BLaER1 (cell line): ENCODE measurements around the gene DENND1B.

ENCODE experiments used
- H3K27ac ChIP-seq: shearing (Covaris generic); formaldehyde crosslinking; 2 replicates; pipeline ENCODE4 v1.8.1; 2022
- H3K27me3 ChIP-seq: shearing (Covaris generic); formaldehyde crosslinking; 2 replicates; pipeline ENCODE4 v1.8.1; 2022
- H3K36me3 ChIP-seq: shearing (Covaris generic); formaldehyde crosslinking; 2 replicates; pipeline ENCODE4 v1.8.1; 2022
- H3K4me1 ChIP-seq: shearing (Covaris generic); formaldehyde crosslinking; 2 replicates; pipeline ENCODE4 v1.8.1; 2022
- H3K4me2 ChIP-seq: shearing (Covaris generic); formaldehyde crosslinking; 2 replicates; pipeline ENCODE4 v1.8.1; 2022
- H3K4me3 ChIP-seq: shearing (Covaris generic); formaldehyde crosslinking; 2 replicates; pipeline ENCODE4 v1.8.1; 2022
- H3K9ac ChIP-seq: shearing (Covaris generic); formaldehyde crosslinking; 2 replicates; pipeline ENCODE4 v1.8.1; 2022
- H3K9me3 ChIP-seq: shearing (Covaris generic); formaldehyde crosslinking; 2 replicates; pipeline ENCODE4 v1.8.1; 2022
- H4K20me1 ChIP-seq: shearing (Covaris generic); formaldehyde crosslinking; 2 replicates; pipeline ENCODE4 v1.8.1; 2022
- Cebpa-rat ChIP-seq: shearing (Covaris generic); IDR thresholded peaks from 2 replicates; pipeline ENCODE4 v1.8.1; 2022

Gene DENND1B

DNA sequence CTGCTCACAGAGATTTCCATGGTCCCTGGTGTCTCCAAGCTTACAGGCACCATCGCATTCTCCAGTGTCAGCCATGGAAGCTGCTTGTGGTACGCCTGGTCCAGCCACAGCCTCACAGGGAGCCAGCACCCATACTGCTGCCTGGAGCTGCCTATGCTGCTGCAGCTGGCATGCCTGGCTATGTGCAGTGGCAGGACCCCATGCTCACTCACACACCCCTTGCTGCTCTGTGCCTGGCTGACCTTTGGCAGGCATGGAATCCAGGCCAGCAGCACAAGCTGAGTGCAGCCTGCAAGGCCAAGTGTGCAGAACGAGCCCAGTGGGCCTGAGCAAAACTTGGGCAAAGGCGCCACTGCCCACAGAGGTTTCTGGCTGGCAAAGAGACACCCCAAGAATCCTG, 26.4 kb upstream of the DENND1B start:
- Histone ChIP-seq H3K9ac (no peak overlapping the region), H3K36me3 (no peaks in the 10 kb centered on the region), H4K20me1 (no peaks in the 10 kb centered on the region), H3K27ac (no peak overlapping the region), H3K9me3 (peaks cover 53% of the 10 kb centered on the region), H3K27me3 (no peaks in the 10 kb centered on the region), H3K4me3 (no peak overlapping the region; the same call in 1 of the 2 replicates), H3K4me2 (no peak overlapping the region), H3K4me1 (peaks cover 23% of the 10 kb centered on the region)
- TF ChIP-seq Cebpa-rat: no peak

DNA sequence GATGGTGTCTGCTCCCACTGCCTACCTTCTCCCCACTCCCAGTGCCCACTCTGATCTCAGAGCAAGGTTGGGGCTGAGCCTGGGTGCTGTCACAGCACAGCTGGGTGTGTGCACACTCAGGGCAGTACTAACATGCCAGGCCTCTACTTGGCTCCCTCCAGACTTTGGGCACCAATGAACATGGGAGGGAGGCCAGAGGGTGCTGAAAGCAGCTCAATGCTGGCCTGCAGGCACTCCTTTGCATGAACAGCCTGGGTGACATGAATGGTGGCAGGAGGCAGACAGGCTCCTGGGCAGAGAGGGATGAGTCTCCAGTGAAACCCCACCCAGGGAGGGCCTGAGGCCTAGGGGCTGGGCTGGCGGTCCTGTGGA, 25.8 kb upstream of the DENND1B start:
- Histone ChIP-seq H3K4me2 (no peak overlapping the region), H3K4me3 (no peak overlapping the region; the same call in 1 of the 2 replicates), H3K9me3 (peaks cover 56% of the 10 kb centered on the region)

DNA sequence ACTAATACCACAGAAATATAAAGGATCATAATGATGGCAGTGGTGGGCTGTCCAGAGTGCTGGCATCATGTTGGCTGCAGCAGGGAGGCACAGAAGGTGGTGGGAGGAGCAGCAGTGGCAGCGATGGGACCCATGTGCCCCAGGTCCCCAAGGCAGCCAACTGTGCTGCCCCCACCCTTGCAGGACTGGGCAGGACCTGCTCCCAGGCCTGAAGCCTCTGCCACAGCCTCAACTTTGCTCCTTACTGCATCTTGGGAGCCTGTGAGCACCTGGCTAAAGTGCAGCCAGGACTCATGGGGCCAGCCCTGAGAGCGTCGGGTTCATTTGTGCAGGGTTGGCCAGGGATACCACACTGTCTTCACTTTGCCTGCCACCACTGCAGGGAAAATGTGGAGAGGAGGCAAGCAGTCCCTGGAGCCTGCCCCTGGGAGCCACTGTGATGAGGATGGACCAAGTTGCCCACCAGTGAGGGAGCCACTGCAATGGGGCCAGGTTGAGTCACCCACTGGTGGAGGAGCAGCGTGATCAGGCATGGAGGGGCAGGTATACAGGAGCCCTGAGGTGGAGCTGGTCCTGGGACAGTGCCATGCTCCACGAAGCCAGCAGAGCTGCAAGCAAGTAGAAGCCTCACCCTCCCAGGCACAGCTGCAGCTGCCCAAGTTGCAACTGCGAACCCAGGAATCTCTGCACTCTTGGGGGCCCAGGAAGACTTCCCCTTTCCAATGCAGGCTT, 25.3 kb upstream of the DENND1B start:
- H3K4me1 ChIP-seq: peaks cover 23% of the 10 kb centered on the region
- no peak overlapping the region for H3K9ac ChIP-seq
- H3K4me2 ChIP-seq: no peak overlapping the region
- no peaks in the 10 kb centered on the region for H3K36me3 ChIP-seq
- no peaks in the 10 kb centered on the region for H4K20me1 ChIP-seq
- peaks cover 56% of the 10 kb centered on the region for H3K9me3 ChIP-seq
- no peak overlapping the region for H3K4me3 ChIP-seq
- TF ChIP-seq Cebpa-rat: no peak
- H3K27ac ChIP-seq: no peak overlapping the region
- no peaks in the 10 kb centered on the region for H3K27me3 ChIP-seq

More for the DNA sequence above, 25.8 kb upstream of the DENND1B start:
- H3K36me3 ChIP-seq: no peaks in the 10 kb centered on the region
- H3K27me3 ChIP-seq: no peaks in the 10 kb centered on the region
- no peaks in the 10 kb centered on the region for H4K20me1 ChIP-seq
- TF ChIP-seq Cebpa-rat: no peak
- peaks cover 23% of the 10 kb centered on the region for H3K4me1 ChIP-seq
- H3K9ac ChIP-seq: no peak overlapping the region
- no peak overlapping the region for H3K27ac ChIP-seq

DNA sequence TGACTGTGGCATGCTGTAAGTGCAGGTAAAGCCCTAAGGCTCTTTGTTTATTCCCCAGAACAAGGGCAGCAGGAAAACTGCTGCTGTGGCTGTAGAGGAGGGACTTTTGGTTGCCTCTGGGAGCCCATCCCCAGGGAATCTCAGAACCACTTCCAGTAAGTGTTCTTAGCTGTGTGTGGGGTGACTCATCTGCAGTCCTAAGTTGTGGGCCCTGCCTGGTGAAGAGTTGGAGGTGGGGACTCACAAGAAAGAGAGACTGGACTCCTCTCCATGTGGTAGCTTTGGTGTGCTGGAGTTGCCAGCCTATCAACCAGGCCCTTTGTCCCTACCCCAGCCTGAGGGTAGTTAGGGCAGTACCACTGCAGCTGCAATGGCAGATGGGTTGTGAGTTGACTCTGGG, 24.0 kb upstream of the DENND1B start:
- Histone ChIP-seq H3K4me2 (peak overlapping the region; percentile 64), H3K4me3 (no peak overlapping the region), H3K9me3 (peaks cover 56% of the 10 kb centered on the region), H3K27ac (peak overlapping the region; percentile 60), H4K20me1 (no peaks in the 10 kb centered on the region), H3K4me1 (peaks cover 23% of the 10 kb centered on the region), H3K27me3 (no peaks in the 10 kb centered on the region), H3K36me3 (no peaks in the 10 kb centered on the region), H3K9ac (no peak overlapping the region)
- TF ChIP-seq Cebpa-rat: no peak

DNA sequence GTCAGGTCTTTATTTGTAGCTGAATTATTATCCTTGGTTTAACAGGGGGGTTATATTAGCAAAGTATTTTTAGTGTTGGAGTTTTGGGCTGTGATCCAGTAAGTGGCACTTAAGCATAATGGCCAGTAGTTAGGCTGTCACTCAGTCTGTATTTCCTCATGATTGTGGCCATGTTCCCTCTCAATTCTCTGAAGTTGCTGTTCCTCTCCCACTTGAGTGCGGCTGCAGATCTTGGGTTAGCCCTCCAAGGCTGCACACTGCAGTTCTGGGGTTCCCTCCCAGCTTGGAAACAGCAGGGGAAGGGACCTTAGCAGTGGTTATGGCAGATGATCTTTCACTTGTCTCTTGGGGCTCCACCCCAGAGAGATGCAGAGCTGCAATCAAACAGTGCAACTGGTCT, 23.2 kb upstream of the DENND1B start:
- peaks cover 23% of the 10 kb centered on the region for H3K4me1 ChIP-seq
- peak overlapping the region; percentile 60; the same call in 1 of the 2 replicates for H3K27ac ChIP-seq
- H3K4me2 ChIP-seq: peak overlapping the region; percentile 64; the same call in 1 of the 2 replicates
- no peaks in the 10 kb centered on the region for H3K36me3 ChIP-seq
- no peaks in the 10 kb centered on the region for H4K20me1 ChIP-seq
- H3K9me3 ChIP-seq: peaks cover 56% of the 10 kb centered on the region
- H3K9ac ChIP-seq: no peak overlapping the region
- no peak for TF ChIP-seq Cebpa-rat
- no peaks in the 10 kb centered on the region for H3K27me3 ChIP-seq
- no peak overlapping the region; the same call in 1 of the 2 replicates for H3K4me3 ChIP-seq

DNA sequence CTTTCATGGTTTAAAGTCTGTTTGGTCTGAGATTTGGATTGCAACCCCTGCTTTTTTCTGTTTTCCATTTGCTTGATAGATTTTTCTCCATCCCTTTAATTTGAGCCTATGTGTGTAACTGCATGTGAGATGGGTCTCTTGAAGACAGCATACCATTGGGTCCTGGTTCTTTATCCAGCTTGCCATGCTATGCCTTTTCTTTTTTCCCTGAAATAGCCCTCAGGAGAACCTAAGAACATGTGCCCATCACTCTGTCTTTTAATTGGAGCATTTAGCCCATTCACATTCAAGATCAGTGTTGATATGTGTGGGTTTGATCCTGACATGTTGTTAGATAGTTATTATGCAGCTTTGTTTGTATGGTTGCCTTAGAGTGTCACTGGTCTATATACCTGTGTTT, 21.7 kb upstream of the DENND1B start:
- H4K20me1 ChIP-seq: no peaks in the 10 kb centered on the region
- H3K4me1 ChIP-seq: peaks cover 23% of the 10 kb centered on the region
- no peak overlapping the region for H3K27ac ChIP-seq
- no peaks in the 10 kb centered on the region for H3K36me3 ChIP-seq
- H3K9me3 ChIP-seq: peaks cover 53% of the 10 kb centered on the region
- H3K4me3 ChIP-seq: no peak overlapping the region
- no peak for TF ChIP-seq Cebpa-rat
- no peak overlapping the region for H3K4me2 ChIP-seq
- H3K27me3 ChIP-seq: no peaks in the 10 kb centered on the region
- no peak overlapping the region for H3K9ac ChIP-seq

DNA sequence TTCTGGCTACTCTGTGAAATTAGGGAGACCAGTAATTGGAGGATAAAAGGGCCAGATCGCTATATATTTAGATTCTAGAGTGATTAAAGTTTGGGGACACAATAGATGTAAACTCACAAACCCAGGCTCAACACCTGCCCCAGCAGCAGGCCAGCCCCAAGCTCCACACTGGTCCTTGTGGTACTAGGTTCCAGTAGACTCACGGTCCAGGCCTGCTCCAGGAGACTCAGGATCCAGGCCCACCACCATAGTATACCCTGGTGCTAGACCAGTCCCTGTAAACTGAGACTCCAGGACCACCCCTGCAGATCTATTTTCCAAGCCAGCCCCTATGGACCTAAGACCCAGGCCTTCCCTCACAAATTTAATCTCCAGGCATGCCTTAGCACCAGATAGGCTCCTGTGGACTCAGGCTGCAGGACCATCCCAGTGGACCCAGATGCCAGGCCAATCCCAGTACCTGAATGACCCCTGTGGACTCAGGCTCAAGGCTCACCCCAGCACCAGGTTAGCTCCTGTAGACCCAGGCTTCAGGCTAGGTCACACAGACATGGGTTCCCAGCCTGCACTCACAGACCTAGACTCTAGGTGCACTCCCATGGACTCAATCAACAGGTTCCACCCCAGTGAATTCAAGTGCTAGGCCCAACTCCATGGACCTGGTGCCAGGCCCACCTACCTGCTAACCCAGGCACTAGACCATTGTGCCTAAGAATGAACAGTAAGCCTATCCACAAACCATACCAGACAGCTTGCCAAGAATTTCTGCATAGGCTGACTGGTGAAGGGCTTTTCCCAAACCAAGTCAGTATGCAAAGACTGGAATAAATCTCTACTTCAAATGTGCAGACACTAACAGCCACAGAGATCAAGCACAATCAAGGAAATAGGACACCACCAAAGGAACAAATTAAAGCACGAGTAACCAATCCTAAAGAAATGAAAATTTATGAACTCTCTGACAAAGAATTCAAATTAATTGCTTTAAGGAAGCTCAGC, 13.8 kb upstream of the DENND1B start:
- Histone ChIP-seq H3K27ac (no peak overlapping the region), H3K9ac (no peak overlapping the region), H3K4me2 (no peak overlapping the region), H4K20me1 (no peaks in the 10 kb centered on the region), H3K4me3 (no peak overlapping the region), H3K9me3 (no peaks in the 10 kb centered on the region), H3K27me3 (no peaks in the 10 kb centered on the region), H3K4me1 (no peaks in the 10 kb centered on the region), H3K36me3 (no peaks in the 10 kb centered on the region)
- no peak for TF ChIP-seq Cebpa-rat

DNA sequence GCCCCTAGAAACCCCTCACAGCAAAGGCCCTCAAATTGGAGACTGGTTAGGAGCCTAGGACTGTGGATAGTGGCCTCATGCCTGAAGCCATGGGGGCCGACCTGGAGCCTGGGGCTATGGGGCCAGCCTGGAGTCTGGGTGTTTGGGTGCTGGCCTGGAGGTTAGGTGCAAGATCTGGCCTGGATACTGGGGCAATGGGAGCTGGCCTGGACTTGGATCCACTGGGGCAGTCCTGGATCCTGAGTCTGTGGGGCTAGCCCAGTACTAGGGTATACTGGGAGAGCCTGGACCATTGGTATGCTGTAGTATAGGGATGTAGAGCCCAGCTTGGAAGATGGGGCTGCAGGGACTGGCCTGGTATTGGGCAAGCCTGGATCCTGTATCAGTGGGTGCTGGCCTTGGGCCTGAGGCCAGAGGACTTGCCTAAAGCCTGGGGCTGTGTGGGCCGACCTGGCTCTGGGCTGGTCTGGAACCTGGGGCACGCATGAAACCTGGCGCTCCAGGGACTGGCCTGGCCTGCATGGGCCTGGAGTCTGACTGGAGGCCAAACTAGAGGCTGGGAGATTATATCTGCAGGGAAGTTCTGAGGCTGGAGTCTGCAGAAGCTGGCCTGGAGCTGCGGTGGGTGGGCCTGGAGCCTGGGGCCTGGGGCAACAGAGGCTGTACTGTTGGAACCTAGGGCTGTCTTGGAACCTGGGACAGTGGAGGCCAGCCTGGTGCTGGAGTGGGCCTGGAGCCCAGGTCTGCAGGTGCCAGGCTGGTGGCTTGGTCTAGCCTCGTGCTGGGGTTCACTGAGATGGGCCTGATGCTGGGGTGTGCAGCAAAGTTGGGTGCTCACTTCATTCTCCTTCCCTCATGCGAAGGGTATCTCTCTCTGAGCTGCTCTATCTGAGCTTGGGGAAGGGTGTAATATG, 12.6 kb upstream of the DENND1B start:
- H3K9ac ChIP-seq: no peak overlapping the region
- no peaks in the 10 kb centered on the region for H3K9me3 ChIP-seq
- H3K4me2 ChIP-seq: no peak overlapping the region
- TF ChIP-seq Cebpa-rat: no peak
- no peaks in the 10 kb centered on the region; the same call in 1 of the 2 replicates for H3K4me1 ChIP-seq
- H3K27ac ChIP-seq: no peak overlapping the region
- H3K36me3 ChIP-seq: no peaks in the 10 kb centered on the region
- H3K27me3 ChIP-seq: no peaks in the 10 kb centered on the region
- no peak overlapping the region for H3K4me3 ChIP-seq
- H4K20me1 ChIP-seq: no peaks in the 10 kb centered on the region

DNA sequence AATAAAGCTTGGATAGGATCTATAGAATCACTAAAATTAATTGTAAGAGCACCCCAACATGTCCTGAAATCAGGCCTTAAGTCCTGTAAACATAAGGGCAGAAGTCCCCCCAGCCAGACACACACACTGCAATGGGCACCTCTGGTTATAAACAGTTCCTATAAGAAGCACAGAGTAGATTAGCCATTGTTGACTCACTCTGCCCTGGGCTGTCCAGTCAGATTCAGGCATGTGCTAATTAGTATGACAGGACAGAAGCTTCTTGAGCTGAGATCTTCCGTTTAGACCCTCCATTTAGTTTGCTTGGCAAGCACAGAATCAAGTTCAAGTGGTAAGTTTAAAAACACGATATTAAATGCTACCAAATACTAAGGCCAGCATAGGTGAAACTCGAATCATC, 11.8 kb upstream of the DENND1B start:
- no peak overlapping the region for H3K27ac ChIP-seq
- H3K4me2 ChIP-seq: no peak overlapping the region
- no peak overlapping the region for H3K4me3 ChIP-seq
- no peaks in the 10 kb centered on the region for H3K27me3 ChIP-seq
- H3K4me1 ChIP-seq: no peaks in the 10 kb centered on the region; the same call in 1 of the 2 replicates
- H4K20me1 ChIP-seq: no peaks in the 10 kb centered on the region
- no peak overlapping the region for H3K9ac ChIP-seq
- H3K36me3 ChIP-seq: no peaks in the 10 kb centered on the region
- TF ChIP-seq Cebpa-rat: no peak
- no peaks in the 10 kb centered on the region for H3K9me3 ChIP-seq
